Measurements from ENCODE around the gene DENND1A.
"Not testable (repeated sequence)": the region's sequence is repeated elsewhere in the genome, so short reads cannot be mapped to it uniquely, and the experiment has no call there.

Gene DENND1A

DNA sequence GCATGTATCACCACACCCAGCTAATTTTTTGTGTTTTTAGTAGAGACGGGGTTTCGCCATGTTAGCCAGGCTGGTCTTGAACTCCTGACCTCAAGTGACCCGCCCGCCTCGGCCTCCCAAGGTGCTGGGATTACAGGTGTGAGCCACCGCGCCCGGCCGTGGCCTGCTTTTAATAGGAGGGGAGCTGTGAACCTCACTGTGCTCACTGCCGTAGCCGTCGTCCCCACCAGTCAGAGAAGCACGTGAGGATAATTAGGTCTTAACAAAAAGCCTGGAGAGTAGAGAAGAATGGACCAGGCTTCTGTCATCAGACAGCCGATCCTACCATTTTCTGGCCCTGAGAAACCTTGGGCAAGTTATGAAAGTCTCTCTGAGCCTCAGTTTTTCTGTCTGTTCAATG lies 531.0 kb downstream of the DENND1A start:
- DNase-seq, result not testable (repeated sequence)

GRCh38 chr9:123397975-123398374 lies 532.0 kb downstream of the DENND1A start:
- DNase-seq, result no peak

DNA sequence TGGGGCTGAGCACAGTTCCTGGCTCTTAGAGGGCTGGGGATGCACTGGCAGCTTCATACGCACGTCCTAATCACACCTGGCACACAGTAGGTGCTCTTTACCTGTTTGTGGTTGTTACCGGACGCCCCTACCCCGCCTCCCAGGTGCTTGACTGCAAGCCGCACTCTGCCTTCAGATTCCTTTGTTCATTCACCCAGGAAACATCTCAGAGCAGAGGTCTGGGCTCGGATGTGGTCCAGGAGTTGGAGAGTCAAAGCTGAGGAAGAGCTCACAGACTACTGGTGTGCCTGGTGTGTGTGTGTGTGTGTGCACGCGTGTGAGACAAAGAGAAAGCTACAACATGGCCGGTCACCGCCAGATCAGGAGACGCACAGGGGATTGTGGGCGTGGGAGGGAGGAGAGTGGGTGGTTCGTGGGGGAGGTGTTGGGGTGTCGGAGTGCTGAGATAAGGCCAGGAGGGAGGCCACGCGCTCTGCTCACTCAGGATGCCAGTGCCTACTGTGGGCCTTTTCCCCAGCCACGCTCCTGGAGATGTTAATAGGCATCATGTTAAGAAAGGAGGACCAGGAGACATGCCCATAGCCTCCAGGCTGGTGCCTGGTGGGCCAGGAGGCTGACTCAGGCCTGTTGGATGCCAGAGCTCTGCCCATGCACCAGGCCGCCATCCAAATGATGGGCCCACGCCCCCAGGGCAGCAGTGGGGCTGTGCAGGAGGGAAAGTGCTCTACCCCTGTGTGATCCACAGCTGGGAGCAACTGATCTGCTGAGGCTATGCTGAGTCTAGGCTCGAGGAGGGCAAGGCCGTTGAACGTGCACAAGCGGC lies 534.0 kb downstream of the DENND1A start:
- DNase-seq, result no peak

DNA sequence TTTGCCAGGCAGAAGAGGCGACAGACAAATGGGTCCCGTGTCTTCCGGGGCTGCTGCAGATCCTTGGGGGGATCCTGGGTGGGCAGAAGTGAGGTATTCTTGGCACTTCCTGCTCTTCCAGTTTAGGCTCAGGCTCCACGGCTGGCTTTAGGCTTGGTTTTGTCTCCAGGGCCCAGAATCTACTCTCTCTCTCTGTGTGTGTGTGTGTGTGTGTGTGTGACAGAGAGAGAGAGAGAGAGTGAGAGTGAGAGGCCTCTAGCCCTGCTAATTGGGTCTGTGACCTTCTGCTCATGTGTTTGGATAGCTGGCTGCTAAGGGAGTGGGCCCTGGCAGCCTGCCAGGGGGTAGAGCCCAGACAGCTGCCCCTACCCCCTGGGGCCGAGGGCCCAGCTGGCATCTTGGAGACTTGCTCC lies 534.6 kb downstream of the DENND1A start:
- DNase-seq, result no peak

- DNase-seq, result no peak
Observed at GRCh38 chr9:123394291-123395235, 535.4 kb downstream of the DENND1A start.

DNA sequence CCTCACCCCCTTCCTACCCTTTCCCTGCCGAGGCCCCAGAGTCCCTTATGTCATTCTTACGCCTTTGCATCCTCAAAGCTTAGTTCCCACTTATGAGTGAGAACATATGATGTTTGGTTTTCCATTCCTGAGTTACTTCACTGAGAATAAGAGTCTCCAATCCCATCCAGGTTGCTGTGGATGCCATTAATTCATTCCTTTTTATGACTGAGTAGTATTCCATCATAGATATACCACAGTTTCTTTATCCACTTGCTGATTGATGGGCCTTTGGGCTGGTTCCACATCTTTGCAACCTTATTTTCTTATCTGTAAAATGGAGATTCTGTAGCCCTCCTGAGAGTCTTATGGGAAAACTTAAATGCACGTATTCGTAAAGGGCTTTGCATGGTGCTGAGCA lies 537.1 kb downstream of the DENND1A start:
- DNase-seq, result no peak

DNA sequence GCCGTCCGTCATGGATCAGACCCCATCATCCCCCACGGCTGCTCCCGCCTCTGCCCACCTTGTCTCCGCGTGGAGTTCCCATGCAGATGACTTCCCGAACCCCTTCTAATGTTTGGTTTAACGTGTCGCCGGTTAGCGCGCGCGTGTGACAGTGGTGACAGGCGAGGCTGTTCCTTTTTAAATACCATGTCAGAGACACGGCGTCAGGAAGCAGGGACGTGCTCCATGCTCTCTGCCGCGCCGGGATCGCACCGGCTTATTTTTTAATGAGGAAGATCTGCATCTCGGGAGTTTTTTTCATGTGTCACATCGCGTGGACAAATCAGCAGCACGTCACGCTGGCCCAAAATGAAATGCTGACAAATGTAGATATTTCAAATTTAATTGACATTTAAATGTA lies 538.0 kb downstream of the DENND1A start:
- DNase-seq, result no peak

GRCh38 chr9:123391233-123391632 lies 538.7 kb downstream of the DENND1A start:
- DNase-seq, result no peak

GRCh38 chr9:123390337-123391135 lies 539.4 kb downstream of the DENND1A start:
- no peak for DNase-seq

DNA sequence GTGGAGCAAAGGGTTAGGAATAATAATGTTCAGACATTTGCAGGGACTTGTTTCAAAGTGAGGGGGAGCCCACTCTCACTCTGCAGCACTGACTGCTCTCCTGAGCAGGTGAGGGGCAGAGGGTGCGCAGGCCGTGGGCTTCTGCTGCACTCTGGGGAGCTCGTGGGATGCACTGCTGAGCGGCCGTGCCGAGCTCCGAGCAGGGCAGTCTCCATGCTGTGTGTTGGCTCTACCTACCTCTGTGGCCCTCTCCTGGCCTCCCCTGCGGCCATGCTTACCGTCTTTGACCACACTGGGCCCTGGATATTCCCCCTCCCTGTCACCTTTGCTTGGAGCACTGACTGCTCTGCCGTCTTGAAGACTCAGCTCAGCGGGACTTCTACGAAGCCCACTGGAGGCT lies 540.2 kb downstream of the DENND1A start:
- DNase-seq, result no peak

- DNase-seq, result peak in 1 of 2 donors; percentile 13
Observed at GRCh38 chr9:123389070-123389469, 540.9 kb downstream of the DENND1A start.

DNA sequence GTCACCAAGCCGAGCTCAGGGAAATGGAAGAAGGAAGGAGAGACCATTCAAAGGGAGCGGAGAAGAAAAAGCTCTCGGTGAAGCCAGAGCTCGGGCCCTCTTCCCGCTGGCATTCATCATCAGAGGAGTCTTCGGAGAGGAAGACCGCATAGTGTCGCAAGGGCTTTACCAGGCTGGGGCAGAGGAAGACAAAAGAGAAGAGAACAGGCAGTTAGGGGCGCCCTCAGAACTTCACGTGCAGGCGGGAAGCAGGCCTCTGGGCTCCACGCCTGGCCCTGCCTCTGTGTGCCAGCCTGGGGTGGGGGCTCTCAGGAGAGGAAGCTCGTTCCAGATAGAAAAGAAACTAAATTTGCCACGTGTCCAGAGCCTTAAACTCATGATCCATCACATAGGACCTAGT lies 542.2 kb downstream of the DENND1A start:
- no peak for DNase-seq

DNA sequence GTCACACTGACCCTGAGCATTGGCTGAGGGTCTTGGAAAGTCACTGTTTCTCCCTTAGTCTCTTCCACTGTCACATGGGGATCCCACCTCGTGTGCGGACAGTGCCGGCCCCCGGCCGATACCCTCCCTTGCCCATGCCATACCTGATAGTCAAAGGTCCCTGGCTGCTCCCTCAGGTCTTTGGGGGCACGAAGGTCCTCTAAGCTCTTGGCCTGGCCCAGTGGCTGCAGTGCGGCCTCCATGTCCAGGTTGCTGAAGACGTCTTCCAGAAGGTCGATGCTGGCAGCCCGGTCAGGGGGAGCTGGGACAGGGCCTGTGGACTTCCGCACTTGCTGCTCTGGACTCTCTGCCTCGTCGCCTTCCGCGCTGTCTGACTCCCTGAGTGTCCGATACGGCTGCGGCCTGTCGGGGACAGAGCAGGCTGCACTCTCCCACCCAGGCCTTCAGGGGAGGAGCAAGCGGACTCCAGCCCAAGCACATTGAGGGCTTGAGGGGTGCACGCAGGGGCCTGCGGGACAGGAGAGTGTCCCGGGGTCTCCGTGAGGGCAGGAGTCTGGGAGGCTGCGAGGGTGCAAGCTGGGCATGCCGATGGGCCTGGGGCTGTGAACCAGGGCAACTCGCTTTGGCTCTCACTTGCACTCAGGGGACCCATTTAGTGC lies 546.3 kb downstream of the DENND1A start:
- DNase-seq, result no peak

GRCh38 chr9:123382653-123383511 lies 547.0 kb downstream of the DENND1A start:
- DNase-seq, result no peak

DNA sequence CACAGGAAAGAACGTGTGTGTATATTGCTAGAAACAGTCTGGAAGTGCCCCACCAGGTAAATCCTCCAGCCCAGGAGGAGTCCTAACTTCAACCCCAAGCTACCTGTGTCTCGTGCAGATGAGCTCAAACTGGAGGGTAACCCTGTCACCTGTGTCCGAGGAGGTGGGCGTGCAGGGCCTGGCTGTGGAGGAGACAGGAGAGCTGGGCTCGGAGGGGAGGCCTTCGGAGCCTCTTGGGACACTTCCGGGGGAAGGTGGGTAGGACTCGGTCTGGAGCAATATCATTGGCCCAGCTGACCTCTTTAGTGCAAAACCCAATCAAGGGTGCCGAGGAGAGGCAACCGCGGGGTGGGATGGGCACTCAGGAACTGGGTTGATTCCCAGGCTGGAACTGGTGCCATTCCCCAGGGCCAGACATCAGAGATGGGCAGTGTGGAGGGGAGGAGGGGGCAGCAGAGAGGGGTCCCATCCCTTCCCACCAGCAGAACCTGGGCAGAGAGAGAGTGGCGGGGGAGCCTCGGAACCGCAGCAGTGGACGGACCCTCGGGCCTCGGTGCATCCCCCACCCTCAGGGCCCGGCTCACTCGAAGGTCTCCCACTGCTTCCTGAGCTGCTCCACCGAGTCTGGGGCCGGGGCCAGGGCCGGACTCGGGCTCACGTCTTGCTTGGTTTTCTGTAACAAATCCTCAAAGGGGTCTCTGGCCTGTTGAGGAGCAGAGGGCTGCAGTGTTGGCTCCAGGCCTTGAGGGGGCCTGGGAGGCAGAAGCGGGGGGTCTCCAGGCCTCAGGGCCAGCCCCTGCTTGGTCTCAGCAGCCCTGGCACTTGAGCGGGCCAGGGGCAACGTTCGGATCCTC lies 548.8 kb downstream of the DENND1A start:
- no peak for DNase-seq

DNA sequence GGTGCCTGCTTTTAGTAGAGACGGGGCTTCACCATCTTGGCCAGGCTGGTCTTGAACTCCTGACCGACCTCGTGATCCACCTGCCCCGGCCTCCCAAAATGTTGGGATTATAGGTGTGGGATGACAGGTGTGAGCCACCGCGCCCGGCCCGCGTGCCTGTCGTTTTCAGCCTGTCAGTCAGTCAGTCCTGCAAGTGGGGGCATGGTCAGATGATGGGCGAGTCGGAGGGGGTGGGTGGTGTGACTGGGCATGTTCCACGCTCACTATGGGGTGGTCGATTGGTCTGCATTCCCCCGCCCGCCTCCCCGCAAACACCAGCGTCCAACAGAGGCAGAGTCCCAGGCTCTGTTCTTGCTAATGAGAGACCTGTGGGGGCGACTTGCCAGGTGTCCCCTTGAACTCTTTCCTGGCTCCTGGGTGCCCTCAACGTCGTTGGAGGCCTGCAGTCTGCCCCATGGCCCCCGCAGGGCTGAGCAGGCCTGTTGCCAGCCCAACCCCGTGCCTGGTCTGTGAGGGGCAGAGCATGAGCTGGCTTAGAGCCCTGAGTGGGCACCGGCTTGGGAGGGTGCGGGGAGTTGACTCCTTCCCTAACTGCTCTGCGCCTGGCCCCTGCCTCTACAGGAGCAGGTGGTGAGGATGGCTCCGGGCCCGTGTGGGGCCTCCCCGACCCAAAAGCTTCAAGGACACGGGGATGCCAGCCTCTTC lies 550.8 kb downstream of the DENND1A start:
- DNase-seq, result no peak

DNA sequence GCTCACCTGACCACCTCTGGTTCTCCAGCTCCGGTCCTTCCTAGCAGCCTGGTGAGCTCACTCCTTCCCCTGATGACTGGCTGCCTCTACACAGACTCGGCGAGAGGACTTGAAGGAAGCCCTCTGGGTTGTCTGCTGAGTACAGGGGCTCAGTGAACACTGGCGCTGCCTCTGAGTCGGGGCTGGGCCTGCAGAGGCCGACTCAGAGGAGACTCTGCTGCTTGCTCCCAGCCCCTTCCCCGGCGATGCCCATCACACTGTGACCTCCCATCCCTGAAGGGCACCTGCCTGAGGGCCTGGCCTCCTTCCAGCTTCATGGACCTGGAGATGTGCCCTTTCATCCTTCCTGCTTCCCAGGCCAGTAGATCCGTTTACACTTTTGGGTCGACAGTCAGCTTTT lies 551.9 kb downstream of the DENND1A start:
- no peak for DNase-seq

GRCh38 chr9:123377211-123377971 lies 552.5 kb downstream of the DENND1A start:
- DNase-seq, result no peak

All from CD4-positive, alpha-beta T cell treated with Interleukin-4 for 1 hour (primary cell).